ENCODE results near the gene OTUB2.

OTUB2 gene

DNA sequence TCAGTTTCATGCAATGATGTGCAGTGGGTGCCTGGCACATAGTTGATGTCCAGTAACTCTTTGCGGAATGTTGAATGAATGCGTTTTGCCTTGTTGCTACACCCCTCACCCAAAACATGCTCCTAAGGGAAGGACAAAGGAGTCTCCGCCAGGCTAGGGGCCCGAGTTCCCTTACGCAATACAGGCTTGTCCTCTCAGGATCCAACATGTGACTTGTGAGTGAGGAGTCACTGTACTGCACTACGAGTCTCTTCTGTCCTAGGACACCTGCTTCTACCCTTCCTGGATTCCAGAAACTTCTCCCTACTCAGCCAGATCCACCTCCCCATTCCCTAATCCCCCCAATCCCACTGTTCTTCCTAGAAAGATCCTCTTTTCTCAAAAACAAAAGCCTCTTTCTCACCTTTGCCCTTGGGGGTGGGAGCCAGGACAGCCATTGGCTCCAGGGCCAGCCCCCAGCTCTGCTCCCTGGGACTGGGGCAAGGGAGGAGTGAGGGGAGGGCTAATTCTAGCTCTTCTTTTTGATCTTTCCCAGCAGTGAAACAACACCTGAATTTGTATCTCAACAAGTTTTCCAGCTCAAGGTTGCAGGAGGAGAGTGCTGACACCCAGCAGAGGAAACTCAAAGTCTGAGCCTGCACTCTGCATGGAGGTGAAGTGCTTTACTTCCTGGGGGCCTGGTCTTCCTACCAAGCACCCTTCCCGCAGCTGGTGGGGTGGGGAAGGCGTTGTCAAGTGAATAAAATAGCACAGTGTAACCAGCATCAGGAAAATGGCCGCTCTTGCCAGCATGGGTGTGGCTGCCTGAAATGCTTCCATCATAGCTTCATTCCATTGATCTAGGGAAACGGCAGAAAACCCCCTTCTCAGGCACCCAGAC is 3.4 kb upstream of the OTUB2 start:
- no peak for DNase-seq

DNA sequence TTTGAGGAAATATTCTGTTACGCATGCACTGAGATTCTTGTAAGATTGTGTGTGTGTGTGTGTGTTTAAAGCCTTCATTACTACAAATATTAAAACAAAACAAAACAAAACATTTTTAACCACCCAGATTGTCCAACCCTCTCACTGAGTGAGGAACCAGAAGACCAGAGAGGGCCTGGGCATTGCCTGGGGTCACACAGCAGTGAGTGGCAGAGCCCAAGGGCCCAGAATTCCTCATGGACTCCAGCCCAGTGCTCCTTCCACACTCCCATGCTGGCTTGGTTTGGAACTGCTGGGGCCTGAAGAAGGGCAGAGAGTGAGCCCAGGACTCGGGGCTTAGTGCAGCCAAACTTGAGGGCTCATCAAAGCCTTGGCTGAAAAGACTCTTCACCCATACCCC is 1.6 kb upstream of the OTUB2 start:
- no peak for DNase-seq

DNA sequence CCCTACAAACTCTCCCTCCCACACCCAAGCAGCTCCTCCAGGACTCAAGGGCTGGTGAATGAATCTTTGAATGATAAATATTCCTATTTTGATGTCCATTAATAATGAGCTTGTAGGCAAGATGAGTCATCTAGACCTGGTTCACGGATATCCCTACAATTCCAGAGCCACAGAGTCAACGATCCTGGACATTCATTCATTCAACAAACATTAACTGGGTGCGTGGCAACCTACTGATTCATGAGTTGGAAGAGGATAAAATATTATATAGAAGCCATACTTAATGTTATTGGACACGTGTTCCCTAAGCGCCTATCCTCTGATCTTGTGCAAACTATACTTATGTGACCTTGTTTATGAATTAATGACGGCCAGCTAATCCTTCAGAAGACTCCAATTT is 420 bp upstream of the OTUB2 start:
- DNase-seq = no peak

DNA sequence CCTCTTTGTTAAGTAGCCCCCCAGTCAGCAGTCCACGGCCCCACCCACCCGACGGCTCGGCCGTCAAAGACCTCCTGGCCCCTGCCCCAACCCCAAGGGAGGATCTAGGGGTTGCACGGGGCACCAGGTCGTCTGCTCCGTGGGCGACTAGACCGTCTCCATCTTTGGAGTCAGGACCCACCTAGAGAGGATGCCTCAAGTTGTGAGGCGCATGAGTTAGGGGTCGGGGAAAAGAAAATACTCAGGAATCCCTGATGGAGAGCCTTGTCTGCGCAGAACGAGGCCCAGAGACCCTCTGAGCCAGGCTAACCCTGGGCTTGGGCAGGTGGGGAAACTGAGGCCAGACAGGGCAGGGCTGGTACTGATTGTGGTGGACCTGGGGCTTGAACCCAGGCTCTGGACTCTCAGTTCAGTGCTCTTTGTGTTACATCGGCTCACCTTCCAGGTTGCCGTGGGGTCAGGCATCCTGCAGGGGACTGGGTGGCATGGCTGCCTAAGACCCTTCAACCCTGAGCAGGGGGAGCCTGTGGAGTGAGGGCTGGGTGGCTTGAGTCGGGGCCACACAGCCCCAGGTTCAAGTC is 839 bp downstream of the OTUB2 start:
- DNase-seq = no peak

DNA sequence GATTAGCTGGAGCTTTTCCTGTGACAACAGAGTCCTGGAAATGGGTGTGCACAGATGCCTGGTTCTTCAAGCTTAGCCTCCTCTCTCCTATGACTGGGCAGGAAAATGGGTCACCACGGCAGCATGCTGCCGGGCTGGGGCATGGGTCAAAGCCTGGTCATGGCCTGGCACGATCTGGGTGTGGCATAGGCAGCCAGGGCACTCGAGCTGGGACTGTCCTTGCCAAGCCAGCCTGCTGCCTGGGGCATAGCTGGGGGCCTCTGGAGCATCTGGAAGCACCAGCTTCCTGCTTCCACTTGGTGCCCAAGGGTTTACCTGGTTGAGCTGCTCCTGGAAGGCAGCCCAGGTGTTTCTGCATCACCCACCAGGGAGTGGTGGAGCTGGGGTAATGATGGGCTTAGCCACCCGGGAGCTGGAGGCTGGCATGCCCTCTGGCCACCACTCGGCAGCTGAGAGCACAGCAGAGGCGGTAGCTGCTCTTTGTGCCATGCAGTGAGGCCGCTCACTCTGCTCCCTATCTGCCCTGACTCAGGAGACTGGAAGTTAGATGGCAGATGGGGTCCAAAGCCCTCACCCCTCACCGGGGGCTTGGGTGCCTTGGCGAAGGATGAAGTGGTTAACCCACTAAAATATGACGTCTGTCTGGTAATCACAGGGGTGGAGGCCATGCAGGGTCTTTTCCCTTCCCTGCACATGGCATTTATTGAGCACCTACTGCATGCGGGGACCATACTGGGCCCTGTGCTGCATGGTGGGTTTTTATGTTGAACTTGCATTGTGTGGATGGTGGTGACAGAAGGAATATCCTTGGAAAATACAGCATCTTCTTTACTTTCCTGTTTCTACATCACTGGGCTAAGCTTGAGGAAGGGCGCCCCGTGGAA is 1.7 kb downstream of the OTUB2 start:
- DNase-seq = no peak

DNA sequence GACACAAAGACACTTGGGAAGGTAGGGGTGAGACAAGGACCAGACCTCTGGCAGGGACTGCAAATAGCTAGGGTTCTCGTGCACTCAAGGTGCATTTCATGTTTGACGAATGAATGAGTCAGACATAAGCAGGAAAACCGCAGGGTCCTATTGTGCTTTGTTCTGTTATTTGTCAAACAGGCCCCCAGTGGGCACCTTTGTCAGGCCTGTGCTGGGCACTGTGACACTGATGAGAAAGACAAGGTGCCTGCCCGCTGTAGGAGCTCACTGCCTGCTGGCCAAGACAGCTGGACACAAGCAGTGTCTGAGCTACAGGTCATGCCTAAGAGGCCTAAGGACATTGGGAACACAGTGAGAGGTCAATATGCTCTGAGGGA is 2.3 kb downstream of the OTUB2 start:
- DNase-seq = no peak

DNA sequence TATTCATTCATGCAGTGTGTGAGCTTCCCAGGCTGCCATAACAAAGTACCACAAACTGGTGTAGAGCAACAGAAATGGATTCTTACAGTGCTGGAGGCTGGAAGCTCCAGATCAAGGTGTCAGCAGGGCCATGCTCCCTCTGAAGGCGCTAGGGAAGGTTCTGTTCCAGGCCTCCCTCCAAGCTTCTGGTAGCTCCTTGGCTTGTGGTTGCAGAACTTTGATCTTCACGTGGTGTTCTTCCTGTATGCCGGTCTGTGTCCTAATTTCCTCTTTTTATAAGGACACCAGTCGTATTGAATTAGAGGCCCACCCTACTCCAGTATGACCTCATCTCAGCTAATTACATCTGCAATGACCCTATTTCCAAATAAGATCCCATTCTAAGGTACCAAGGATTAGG is 3.1 kb downstream of the OTUB2 start:
- no peak for DNase-seq

DNA sequence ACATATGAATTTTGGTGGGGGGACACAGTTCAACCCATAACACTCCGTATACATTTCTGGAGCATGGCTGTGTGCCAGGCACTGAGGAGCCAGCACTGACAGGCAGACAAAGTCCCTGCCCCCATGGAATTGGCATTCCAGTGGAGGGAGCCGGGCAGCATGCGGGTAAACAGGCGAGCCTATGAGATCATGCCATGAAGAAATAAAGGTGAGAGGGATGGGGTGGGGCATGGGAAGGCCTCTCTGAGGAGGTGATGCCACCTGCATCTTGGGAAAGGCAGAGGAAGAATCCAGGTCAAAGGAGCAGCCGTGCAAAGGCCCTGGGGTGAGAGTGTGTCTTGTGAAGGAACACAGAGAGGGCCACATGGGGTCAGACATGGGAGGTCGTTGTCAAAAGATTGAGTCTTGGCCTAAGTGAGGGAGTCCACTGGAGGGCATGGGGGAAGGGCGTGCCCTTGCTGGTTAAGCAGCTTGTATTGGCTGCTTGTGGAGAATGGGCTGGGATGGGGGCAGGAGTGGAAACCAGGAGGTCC is 3.6 kb downstream of the OTUB2 start:
- DNase-seq = no peak

DNA sequence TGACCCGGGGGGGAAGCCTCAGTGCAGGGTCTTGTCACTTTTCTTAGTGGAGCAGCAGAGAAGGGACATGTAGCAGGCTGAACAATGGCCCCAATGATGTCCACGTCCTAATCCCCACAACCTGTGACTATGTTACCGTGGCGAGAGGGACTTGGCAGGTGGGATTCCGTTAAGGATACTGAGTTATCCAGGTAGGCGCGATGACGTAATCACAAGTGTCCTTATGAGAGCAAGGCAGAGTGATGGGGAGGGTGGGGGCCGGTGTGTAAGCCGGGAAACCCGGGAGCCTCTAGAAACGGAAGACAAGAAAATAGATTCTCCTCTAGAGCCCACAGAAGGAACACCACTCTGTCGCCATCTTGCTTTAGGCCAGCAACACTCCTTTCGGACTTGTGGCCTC is 4.4 kb downstream of the OTUB2 start:
- no peak for DNase-seq

DNA sequence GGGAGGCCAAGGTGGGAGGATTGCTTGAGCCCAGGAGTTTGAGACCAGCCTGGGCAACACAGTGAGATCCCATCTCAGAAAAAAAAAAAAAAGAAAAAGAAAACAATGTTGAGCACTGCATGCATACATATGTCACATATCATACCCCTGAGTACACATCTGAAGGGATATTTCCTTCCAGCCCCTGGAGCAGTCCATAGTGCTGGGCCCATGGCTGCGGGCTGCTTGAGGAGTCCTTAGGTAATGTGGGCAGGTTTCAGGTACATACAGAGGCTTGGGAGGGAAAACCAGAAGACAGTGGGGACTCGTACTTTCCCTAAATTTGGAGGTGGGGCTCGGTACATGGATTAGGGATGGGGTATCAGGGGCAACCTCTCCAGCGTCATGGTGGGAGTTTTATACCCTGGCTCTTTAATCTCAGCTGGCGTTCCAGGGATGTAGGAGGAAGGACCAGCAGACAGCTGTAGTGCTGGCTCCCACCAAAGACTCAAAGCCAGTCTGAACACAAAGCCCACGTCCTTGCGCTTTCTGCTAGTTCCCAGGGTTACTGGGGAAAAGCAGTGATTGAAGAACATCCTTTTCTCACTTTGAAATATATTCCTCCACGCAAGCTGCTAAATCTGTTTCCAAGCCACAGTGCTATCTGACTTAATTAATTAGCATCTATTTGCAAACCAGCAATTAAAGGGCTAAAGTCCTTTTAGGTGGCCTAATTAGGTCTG is 5.2 kb downstream of the OTUB2 start:
- DNase-seq = no peak

DNA sequence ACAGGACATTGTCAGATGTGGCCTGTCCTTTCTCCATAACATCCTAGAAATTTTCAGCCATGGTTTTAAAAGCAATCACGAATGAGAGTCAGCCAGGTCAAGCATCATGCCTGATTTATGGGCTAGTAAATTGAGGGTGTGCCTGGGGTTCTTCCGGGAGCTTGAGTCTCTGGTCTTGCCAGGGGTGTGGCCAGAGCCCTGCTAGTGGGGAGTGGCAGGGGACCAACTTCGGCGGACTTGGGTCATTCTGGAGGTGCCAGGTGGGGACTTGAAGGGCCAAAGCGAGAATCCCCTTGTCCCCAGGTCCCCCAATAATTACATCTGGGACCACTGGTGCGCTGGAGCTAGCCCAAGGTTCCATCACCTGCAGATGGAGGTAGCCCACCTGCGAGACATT is 5.7 kb downstream of the OTUB2 start:
- no peak for DNase-seq

DNA sequence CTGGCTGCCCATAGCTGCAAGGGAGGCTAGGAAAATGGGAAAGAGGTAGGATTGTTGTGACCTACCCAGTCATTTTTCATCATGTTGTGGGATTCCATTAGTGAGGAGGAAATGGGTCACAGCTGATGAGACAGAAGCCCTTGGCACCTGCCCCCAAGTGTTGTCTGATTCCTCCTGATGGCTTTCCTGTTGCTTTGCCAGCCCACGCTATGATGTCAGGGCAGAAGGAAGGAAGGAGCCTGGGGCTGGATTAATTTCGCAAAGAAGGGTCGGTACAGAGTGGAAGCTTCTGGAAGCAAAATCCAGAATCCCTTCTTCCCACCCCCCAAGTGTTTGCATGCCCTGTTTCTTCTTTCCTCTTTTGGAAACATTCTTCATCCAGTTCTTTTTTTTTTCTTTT is 8.7 kb downstream of the OTUB2 start:
- DNase-seq = no peak

DNA sequence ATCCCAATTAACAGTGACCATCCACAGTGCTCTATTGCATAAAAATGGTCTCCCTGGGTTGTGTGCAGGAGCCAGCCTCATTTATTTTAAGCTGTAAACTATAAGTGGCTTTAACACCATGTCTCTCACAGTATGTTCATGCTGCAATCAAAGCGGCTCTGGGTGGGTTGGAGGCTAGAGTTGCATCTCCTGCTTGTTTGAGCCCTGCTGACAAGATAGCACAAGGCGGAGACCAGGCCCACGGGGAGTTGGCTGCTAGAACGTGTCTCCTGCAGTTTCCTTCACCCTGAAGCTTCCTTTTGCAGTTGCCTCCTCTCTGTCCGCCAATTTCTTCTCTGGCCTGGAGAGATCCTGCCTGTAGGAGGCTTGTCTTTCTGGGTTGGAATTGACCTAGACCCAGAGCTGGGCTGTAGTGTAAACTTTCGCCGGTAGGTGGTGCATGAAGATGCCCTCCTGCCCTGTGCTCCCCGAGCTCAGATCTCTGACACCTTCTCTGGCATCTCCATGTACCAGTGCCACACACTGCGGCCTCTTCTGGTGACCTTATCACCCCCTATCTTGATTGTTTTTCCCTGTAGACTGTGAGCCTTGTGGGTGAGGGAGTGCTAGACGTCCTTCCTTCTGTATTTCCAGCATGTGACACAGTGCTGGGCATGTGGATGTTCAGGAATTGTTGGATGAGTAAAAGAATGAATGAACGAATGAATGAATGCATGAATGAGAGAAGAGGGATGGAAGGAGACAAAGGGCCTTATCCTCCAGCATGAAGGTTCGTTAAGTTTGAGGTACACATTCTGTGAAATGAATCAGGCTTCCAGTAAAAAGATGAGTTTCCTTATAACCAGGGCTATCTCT is 10.4 kb downstream of the OTUB2 start:
- DNase-seq = peak; percentile 61

DNA sequence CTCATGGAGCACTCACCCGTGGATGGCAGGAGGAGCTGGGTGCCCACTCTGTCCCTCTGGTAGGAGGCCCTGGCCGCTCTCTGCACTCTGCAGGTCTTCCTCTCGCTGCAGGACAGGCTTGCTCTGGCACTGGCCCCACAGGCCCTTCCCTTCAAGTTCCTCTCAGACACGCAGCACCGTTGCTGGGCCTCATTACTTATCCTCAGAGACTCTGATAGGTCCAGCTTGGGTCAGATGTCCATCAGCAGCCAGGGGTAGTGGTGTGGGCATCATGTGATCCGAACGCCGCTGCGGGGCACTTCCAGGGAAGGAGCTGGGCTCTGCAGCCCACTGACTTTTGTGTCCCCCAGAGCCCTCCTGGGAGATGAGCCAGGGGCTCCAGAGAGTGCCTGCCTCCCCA is 11.8 kb downstream of the OTUB2 start:
- no peak for DNase-seq

DNA sequence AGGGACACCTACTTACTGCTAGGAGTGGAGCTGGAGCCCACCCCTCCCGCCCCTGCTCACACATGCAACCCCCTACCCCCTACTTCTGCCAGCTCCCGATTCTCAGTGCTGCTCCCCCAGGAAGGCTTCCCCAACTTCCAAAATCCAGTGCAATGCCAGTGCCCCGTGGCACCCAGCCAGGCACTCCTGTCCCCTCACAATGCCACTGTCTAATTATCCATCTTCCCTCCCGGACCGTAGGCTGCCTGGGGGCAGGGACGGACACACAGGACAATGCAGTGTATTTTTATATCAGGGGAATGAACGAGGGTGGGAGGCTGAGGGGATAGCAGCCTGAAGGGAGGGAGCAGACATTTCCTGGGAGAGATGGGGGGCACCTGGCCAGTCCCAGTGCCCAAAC is 12.4 kb downstream of the OTUB2 start:
- no peak for DNase-seq

DNA sequence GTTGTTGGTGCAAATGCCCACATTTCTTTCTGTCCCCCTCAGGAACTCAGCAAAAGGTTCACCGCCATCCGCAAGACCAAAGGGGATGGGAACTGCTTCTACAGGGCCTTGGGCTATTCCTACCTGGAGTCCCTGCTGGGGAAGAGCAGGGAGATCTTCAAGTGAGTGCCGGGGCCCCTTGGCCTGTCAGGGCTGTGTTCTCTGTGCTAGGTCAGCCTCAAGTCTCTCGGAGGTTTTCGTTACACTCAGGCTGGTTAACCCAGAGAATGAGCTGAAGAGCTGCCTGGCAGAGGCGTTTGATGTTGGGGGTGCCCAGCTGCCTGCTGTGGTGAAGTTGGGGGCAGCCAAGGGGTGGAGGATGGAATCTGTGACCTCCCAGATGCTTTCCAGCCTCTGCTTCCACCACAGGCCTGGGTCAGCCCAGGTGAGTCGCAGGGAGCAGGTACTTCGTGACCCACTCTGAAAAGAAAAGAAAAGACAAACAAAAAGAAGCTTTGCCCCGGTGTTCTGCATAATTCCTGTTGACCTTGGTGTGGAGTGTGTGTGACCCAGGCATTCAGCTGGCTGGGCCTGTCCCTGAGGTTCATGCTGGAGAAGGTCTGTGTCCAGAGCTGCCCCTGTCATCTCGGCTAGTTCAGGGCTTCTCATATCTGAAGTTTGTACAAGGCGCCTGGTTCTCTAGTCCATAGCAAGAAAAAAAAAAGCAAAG is 12.9 kb downstream of the OTUB2 start:
- DNase-seq = no peak

DNA sequence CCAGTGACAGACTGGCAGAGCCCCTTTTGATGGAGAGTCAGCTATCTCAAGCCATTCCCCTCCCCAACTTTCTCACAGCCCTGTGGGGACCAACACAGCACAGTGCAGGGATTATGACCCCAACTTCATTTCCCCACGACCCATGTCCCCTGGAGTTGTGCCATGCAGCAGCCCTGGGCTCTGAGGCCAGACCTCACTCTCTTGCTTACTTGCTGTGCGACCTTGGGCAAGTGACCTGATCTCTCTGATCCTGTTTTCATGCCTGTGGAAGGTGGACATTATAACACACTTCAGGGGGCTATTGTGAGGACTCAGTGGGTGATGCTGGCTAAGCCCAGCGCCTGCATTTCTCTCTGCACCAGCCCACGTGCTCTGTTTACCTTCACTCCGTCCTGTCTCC is 14.1 kb downstream of the OTUB2 start:
- DNase-seq = no peak

DNA sequence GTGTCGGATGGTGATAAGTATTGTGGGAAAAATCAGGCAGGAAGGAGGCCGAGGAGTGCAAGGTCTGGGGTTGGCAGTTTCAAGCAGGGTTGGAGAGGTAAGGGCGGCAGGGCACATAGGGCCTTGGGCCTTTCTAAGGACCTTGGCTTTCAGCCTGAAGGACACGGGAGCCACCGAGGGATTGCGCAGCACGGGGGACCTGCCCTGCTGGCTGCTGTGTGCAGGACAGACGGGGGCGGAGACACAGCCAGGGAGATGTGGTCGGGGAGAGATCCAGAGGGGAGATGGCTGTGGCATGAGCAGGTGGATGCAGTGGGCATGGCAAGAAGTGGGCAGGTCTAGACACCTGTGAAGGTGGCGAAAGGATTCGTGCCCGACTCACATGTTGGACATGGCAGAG is 14.7 kb downstream of the OTUB2 start:
- DNase-seq = no peak

DNA sequence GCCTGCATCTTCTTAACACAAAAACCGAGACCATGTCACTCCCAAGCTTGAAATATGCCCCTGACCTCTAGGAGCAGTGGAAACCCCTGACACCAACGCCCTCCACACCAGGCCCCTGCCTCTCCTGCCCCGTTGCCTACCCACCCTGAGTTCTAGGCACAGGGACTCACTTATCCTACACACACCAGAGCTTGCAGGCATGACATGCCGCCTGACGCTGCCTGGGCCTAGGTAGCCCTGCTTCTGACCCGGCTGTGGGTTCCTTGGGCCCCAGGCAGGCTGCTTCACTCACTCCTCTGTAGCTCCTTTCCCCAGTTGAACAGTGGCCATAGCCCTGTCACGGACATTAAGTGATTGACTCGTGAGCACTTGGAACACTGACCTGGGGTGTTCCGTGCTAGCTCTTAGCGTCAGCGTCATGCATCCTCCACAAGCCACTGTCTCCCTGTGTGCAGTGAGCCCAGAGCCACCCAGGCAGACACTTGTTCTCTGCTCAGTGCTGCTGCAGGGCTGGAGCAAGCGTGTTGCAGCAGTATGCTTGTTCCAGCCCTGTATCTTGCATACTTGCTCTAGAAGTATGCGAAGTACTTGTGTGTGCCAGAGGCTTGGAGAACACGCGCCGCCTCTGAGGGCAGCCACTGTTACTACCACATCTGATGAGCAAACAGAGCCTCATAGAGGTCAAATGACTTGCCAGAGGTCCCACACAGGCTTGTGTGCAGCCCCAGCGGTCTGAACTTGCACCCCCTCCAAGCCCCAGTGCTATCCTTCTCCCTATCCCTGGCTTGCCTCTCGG is 15.6 kb downstream of the OTUB2 start:
- DNase-seq = no peak

DNA sequence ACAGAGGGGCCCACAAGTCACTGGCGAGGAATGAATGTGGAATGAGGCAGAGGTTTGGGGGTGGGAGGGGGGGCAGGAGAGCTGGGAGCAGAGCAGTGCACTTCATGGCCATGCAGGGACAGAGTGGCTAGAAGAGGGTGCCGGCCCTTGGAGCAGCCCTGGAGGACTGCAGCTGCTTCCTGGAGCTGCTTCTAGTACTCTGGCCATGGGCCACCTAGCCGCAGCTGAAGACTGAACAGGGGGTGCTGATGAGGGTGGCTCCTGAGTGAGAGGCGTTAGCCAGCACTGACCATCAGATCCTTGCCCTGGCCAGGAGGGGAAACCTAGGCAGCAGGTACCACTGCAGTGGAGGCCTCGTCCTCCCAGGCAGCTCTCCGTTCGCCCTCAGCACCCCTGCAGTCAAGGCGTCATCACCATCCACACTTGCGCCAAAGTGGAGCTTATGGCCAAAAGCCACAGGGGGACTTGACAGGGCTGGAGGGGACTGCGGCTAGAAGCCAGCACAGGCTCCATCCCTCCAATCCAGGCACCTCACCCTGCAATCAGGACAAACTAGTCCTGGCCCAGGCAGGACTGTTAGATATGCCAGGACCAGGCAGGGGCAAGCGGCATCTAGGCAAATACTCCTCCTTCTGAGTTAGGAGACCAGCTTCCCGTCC is 16.4 kb downstream of the OTUB2 start:
- no peak for DNase-seq

All from central memory CD4-positive, alpha-beta T cell (primary cell).